ENCODE data around the gene SIRT3. TPM values are rescaled to one million over a fixed set of nuclear protein-coding genes. Genes with fewer than 3 reads are reported as not detected.
A peak's percentile ranks its signal among the peaks of the same experiment; 100 is the strongest.
"Not testable (repeated sequence)": the region's sequence is repeated elsewhere in the genome, so short reads cannot be mapped to it uniquely, and the experiment has no call there.

The SIRT3 gene
- total and polyA plus RNA-seq, 2 of the 13 experiments (the other 11 are each of a cell fraction or from before 2014, with no cell fraction given), result 15.1 to 18.2 TPM

DNA sequence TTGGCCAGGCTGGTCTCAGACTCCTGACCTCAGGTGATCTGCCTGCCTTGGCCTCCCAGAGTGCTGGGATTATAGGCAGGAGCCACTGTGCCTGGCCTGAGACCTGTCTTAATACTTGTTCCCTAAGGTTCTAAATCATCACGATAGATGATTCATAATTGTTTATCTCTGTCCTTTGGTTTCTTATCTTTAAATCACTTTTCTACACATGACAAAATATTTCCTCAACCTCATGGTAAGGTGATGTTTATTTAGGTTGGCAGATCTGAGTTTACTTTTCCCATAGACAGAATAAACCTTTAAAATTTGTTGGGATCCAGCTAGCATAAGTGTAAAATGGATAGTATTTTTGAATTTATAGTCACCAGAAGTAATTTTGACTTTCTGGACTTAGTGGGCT lies 4.2 kb upstream of the SIRT3 start:
- H3K79me2 ChIP-seq (ENCODE audit: insufficient read depth, low read length), result peaks cover 26% of the 10 kb centered on the region
- intact Hi-C loops (cut with micrococcal nuclease; ENCODE audit: unreplicated experiment), result no loop called here

DNA sequence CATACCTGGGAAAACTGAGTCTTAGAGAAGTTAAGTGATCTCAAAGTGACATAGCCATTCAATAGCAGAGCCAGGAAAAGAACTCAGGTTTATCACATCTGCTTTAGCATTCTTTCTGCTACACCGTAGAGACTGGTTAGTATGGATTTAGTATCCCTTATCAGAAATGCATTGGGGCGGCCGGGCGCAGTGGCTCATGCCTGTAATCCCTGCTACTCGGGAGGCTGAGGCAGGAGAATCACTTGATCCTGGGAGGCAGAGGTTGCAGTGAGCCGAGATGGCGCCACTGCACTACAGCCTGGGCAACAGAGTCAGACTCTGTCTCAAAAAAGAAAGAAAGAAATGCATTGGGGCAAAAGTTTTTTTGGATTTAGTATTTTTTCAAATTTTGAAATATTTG lies 2.2 kb upstream of the SIRT3 start:
- H3K27ac ChIP-seq (ENCODE audit: extremely low read length, insufficient read depth, low read length); ATAC-seq; H3K9me3 ChIP-seq (ENCODE audit: low read length); H2AFZ ChIP-seq (ENCODE audit: low read length); DNase-seq (ENCODE audit: low spot score); H4K20me1 ChIP-seq (ENCODE audit: insufficient read depth, low read length); FAIRE-seq; H3K27me3 ChIP-seq (ENCODE audit: control insufficient read depth in 1 of 2, insufficient read depth in 2 of 2, low read length in 2 of 2); CTCF ChIA-PET (ENCODE audit: low intra/inter-chr PET ratio, low total read pairs); POLR2A ChIA-PET; BruUV-seq (replicated peaks); intact Hi-C loops (cut with micrococcal nuclease; ENCODE audit: unreplicated experiment); in situ Hi-C loops (cut with HindIII; ENCODE audit: extremely low pct_ligation_motif_present, low pct_unique_long_range_greater_than_20kb): not testable (repeated sequence)
- Histone ChIP-seq H3K4me1 (ENCODE audit: insufficient read depth, low read length) (peaks cover 34% of the 10 kb centered on the region), H3K4me2 (ENCODE audit: low read depth, low read length) (peak overlapping the region; percentile 99), H3K79me2 (ENCODE audit: insufficient read depth, low read length) (peaks cover 27% of the 10 kb centered on the region), H3K9ac (ENCODE audit: insufficient read depth, low read depth, low read length) (peak overlapping the region; percentile 81; the same call in 1 of the 2 replicates), H3K4me3 (replicated peaks in 1 of 3; ENCODE audit: insufficient read depth in 1 of 3, low read depth in 2 of 3, low read length in 3 of 3) (peak overlapping the region in 1 of 3 experiments; percentile 91; a peak in 1 of 6 replicates), H3K36me3 (replicated peaks in 1 of 2; ENCODE audit: control insufficient read depth in 1 of 2, insufficient read depth in 2 of 2, low read length in 2 of 2) (peaks cover 3 to 25% of the 10 kb centered on the region in 2 experiments; a peak in 4 of 5 replicates)
- WGBS (ENCODE audit: low lambda C conversion rate), result 81% methylated on average over 7 of the region's 7 CpGs
- 0 out of 2 replicates have a peak, but pooled peaks have one; percentile 22 for TF ChIP-seq ZNF121 (CRISPR knock-in tag; IDR thresholded peaks at IDR 0.05)

More for the DNA sequence above, 4.2 kb upstream of the SIRT3 start:
- FAIRE-seq, result no peak
- BruUV-seq (replicated peaks), result no TSS peak
- ChIA-PET CTCF (ENCODE audit: low intra/inter-chr PET ratio, low total read pairs) (interaction anchor here (0.7 kb wide), 1 partner anchor 1847 kb away, joined by 3 read pairs; no protein-coding TSS in a partner anchor), POLR2A (no interaction called here)
- no peak overlapping the region for H3K4me3 ChIP-seq (replicated peaks in 1 of 3; ENCODE audit: insufficient read depth in 1 of 3, low read depth in 2 of 3, low read length in 3 of 3)
- 96% methylated on average over 1 of the region's 1 CpG for WGBS (ENCODE audit: low lambda C conversion rate)
- ATAC-seq, result no peak
- H3K9ac ChIP-seq (ENCODE audit: insufficient read depth, low read depth, low read length), result no peak overlapping the region
- H2AFZ ChIP-seq (ENCODE audit: low read length), result no peak overlapping the region
- H3K4me2 ChIP-seq (ENCODE audit: low read depth, low read length), result no peak overlapping the region
- H3K27ac ChIP-seq (ENCODE audit: extremely low read length, insufficient read depth, low read length), result no peak overlapping the region
- no peaks in the 10 kb centered on the region for H4K20me1 ChIP-seq (ENCODE audit: insufficient read depth, low read length)
- H3K9me3 ChIP-seq (ENCODE audit: low read length), result no peaks in the 10 kb centered on the region
- TF ChIP-seq GATAD2A (CRISPR knock-in tag; IDR thresholded peaks at IDR 0.05) (no peak), ZNF326 (CRISPR knock-in tag; IDR thresholded peaks at IDR 0.05; ENCODE audit: borderline replicate concordance) (no peak), MED13 (CRISPR knock-in tag; IDR thresholded peaks at IDR 0.05) (no peak), ZKSCAN8 (CRISPR knock-in tag; IDR thresholded peaks at IDR 0.05; ENCODE audit: borderline replicate concordance) (no peak), KLF12 (CRISPR knock-in tag; IDR thresholded peaks at IDR 0.05; ENCODE audit: borderline replicate concordance) (no peak), ZNF672 (CRISPR knock-in tag; IDR thresholded peaks at IDR 0.05) (no peak), POLR2AphosphoS2 (IDR thresholded peaks at IDR 0.05; ENCODE audit: low read depth, low read length) (no peak), EP300 (IDR thresholded peaks at IDR 0.05; ENCODE audit: low read depth in 2 of 2, low read length in 2 of 2) (no peak), EP300 (CRISPR knock-in tag; IDR thresholded peaks at IDR 0.05; ENCODE audit: borderline replicate concordance) (no peak), ZNF143 (CRISPR knock-in tag; IDR thresholded peaks at IDR 0.05) (no peak)
- H3K4me1 ChIP-seq (ENCODE audit: insufficient read depth, low read length), result peaks cover 17% of the 10 kb centered on the region
- H3K36me3 ChIP-seq (replicated peaks in 1 of 2; ENCODE audit: control insufficient read depth in 1 of 2, insufficient read depth in 2 of 2, low read length in 2 of 2), result peaks cover 5 to 40% of the 10 kb centered on the region in 2 experiments; a peak in 4 of 5 replicates
- DNase-seq (ENCODE audit: low spot score), result no peak
- in situ Hi-C loops (cut with HindIII; ENCODE audit: extremely low pct_ligation_motif_present, low pct_unique_long_range_greater_than_20kb), result no loop called here
- H3K27me3 ChIP-seq (ENCODE audit: control insufficient read depth in 1 of 2, insufficient read depth in 2 of 2, low read length in 2 of 2), result no peaks in the 10 kb centered on the region; a peak in 1 of 5 replicates
